ENCODE results near the gene GPC2. TPM values are rescaled to one million over a fixed set of nuclear protein-coding genes. Genes with fewer than 3 reads are reported as not detected.

Gene GPC2
- 0.82 to 1.5 TPM (median 1.1 TPM) in 5 replicates for total RNA-seq (2022; extraction: Qiagen RNA extraction)

GRCh38 chr7:100177045-100178001 lies at the start of gene GPC2, which contains the start of gene STAG3:
TSS of gene GPC2 (minus strand) at chr7:100177381. CDS start at chr7:100177199, 182 bp downstream.
TSS of gene STAG3 (plus strand) at chr7:100177918. CDS start at chr7:100180557, 2,639 bp downstream.

GRCh38 chr7:100219801-100220585 lies 42.8 kb upstream of the GPC2 start, which contains the start of gene PVRIG:
TSS of gene PVRIG (plus strand) at chr7:100219949. CDS start at chr7:100219971, 22 bp downstream.

GRCh38 chr7:100158229-100159098 lies 18.7 kb downstream of the GPC2 start, which contains the start of gene TRAPPC14:
TSS of gene TRAPPC14 (minus strand) at chr7:100158723. CDS start at chr7:100158499, 224 bp downstream.

GRCh38 chr7:100148559-100149328 lies 28.4 kb downstream of the GPC2 start, which contains the start of gene LAMTOR4:
TSS of gene LAMTOR4 (plus strand) at chr7:100148918. CDS start at chr7:100148973, 55 bp downstream.

GRCh38 chr7:100126931-100127865 lies 50.0 kb downstream of the GPC2 start, which contains the start of gene MBLAC1:
TSS of gene MBLAC1 (plus strand) at chr7:100126967. CDS start at chr7:100127396, 429 bp downstream.

Other genes with a start within 250 kb of the GPC2 start
- gene GJC3, start 247.8 kb downstream of the GPC2 start, total RNA-seq (2022; extraction: Qiagen RNA extraction): 0.09 to 0.22 TPM (median 0.10 TPM) in 3 of 5 replicates, not detected in the others
- gene AZGP1, start 201.3 kb downstream of the GPC2 start, total RNA-seq (2022; extraction: Qiagen RNA extraction): 0.06 TPM in 1 of 5 replicates, not detected in the others
- 6.8 to 10.8 TPM (median 9.4 TPM) in 5 replicates for gene ZKSCAN1, start 161.8 kb downstream of the GPC2 start, total RNA-seq (2022; extraction: Qiagen RNA extraction)
- 8.9 to 12.4 TPM (median 10.3 TPM) in 5 replicates for gene ZSCAN21, start 127.6 kb downstream of the GPC2 start, total RNA-seq (2022; extraction: Qiagen RNA extraction)
- gene ZNF3, start 95.7 kb downstream of the GPC2 start, total RNA-seq (2022; extraction: Qiagen RNA extraction): 18.7 to 22.7 TPM (median 19.8 TPM) in 5 replicates
- gene COPS6, start 88.4 kb downstream of the GPC2 start, total RNA-seq (2022; extraction: Qiagen RNA extraction): 153 to 188 TPM (median 175 TPM) in 5 replicates
- gene MCM7, start 76.0 kb downstream of the GPC2 start, total RNA-seq (2022; extraction: Qiagen RNA extraction): 223 to 257 TPM (median 247 TPM) in 5 replicates
- 15.1 to 17.7 TPM (median 17.0 TPM) in 5 replicates for gene AP4M1, start 75.7 kb downstream of the GPC2 start, total RNA-seq (2022; extraction: Qiagen RNA extraction)
- gene TAF6, start 58.0 kb downstream of the GPC2 start, total RNA-seq (2022; extraction: Qiagen RNA extraction): 62.3 to 71.2 TPM (median 67.8 TPM) in 5 replicates
- 10.4 to 12.8 TPM (median 12.0 TPM) in 5 replicates for gene CNPY4, start 57.7 kb downstream of the GPC2 start, total RNA-seq (2022; extraction: Qiagen RNA extraction)
- 2.6 to 3.4 TPM (median 3.2 TPM) in 5 replicates for gene MBLAC1, start 50.4 kb downstream of the GPC2 start, total RNA-seq (2022; extraction: Qiagen RNA extraction)
- gene LAMTOR4, start 28.5 kb downstream of the GPC2 start, total RNA-seq (2022; extraction: Qiagen RNA extraction): 145 to 212 TPM (median 183 TPM) in 5 replicates
- 8.7 to 15.5 TPM (median 14.7 TPM) in 5 replicates for gene TRAPPC14, start 18.7 kb downstream of the GPC2 start, total RNA-seq (2022; extraction: Qiagen RNA extraction)
- 0.06 to 0.15 TPM (median 0.08 TPM) in 5 replicates for gene GAL3ST4, start 8.8 kb downstream of the GPC2 start, total RNA-seq (2022; extraction: Qiagen RNA extraction)
- gene STAG3, start 537 bp upstream of the GPC2 start, total RNA-seq (2022; extraction: Qiagen RNA extraction): 0.18 to 0.23 TPM (median 0.22 TPM) in 5 replicates
- not detected in 5 replicates for gene PVRIG, start 42.6 kb upstream of the GPC2 start, total RNA-seq (2022; extraction: Qiagen RNA extraction)
- not detected in 5 replicates for gene SPDYE3, start 130.3 kb upstream of the GPC2 start, total RNA-seq (2022; extraction: Qiagen RNA extraction)
- 24.2 to 37.8 TPM (median 30.9 TPM) in 5 replicates for gene PILRB, start 180.7 kb upstream of the GPC2 start, total RNA-seq (2022; extraction: Qiagen RNA extraction)
- 3.8 to 5.9 TPM (median 5.2 TPM) in 5 replicates for gene PILRA, start 196.1 kb upstream of the GPC2 start, total RNA-seq (2022; extraction: Qiagen RNA extraction)

Measured in A549 treated with CORT108297 at 1 μM for 4 hours (cell line).